Loucy (cell line): ENCODE results near the gene VSTM2L.

Experiments
- H2AFZ ChIP-seq: fragments of 200-600 bp; sonication (generic); 2 replicates; pipeline ENCODE4 v1.6.0; 2016; ENCODE audit warnings: antibody characterized with exemption, mild to moderate bottlenecking, low read length, moderate library complexity
- H3F3A ChIP-seq: fragments of 200-600 bp; 2 replicates; pipeline ENCODE4 v1.6.0; 2016; ENCODE audit warnings: antibody characterized with exemption, low read depth, mild to moderate bottlenecking
- H3K27me3 ChIP-seq: fragments of 200-600 bp; sonication (generic); 2 replicates; pipeline ENCODE4 v1.6.1; 2014; ENCODE audit warnings: low read length, mild to moderate bottlenecking; ENCODE audit not compliant: insufficient read depth, poor library complexity, severe bottlenecking
- H3K36me3 ChIP-seq: fragments of 200-600 bp; sonication (generic); 2 replicates; pipeline ENCODE4 v1.6.1; 2016; ENCODE audit warnings: low read length; ENCODE audit not compliant: insufficient read depth
- H3K4me1 ChIP-seq: fragments of 200-600 bp; sonication (generic); 2 replicates; pipeline ENCODE4 v1.5.1; 2014; ENCODE audit warnings: low read length, mild to moderate bottlenecking; ENCODE audit not compliant: insufficient read depth, poor library complexity, severe bottlenecking
- H3K4me2 ChIP-seq: fragments of 200-600 bp; sonication (generic); 2 replicates; pipeline ENCODE4 v1.6.0; 2014; ENCODE audit warnings: antibody characterized with exemption, low read length, low read depth, mild to moderate bottlenecking; ENCODE audit not compliant: poor library complexity, severe bottlenecking
- H3K4me3 ChIP-seq: fragments of 200-600 bp; sonication (generic); 2 replicates; pipeline ENCODE4 v1.5.1; 2014; ENCODE audit warnings: low read length, mild to moderate bottlenecking, mixed read lengths; ENCODE audit not compliant: poor library complexity, severe bottlenecking
- H3K79me2 ChIP-seq: fragments of 200-600 bp; sonication (generic); 2 replicates; pipeline ENCODE4 v1.6.1; 2014; ENCODE audit warnings: low read length; ENCODE audit not compliant: insufficient read depth
- H3K9ac ChIP-seq: fragments of 200-600 bp; sonication (generic); 2 replicates; pipeline ENCODE4 v1.6.0; 2014; ENCODE audit warnings: mild to moderate bottlenecking, low read depth, low read length, moderate library complexity; ENCODE audit not compliant: poor library complexity, severe bottlenecking
- H3K9me2 ChIP-seq: fragments of 200-600 bp; sonication (generic); replicated peaks from 2 replicates; pipeline ENCODE4 v1.6.1; 2016; ENCODE audit warnings: low read depth, low read length, mixed read lengths
- H3K9me3 ChIP-seq: fragments of 200-600 bp; sonication (generic); 2 replicates; pipeline ENCODE4 v1.6.1; 2014; ENCODE audit warnings: mild to moderate bottlenecking, antibody characterized with exemption, low read length, low read depth; ENCODE audit not compliant: insufficient read depth
- H4K20me1 ChIP-seq: fragments of 200-600 bp; sonication (generic); 2 replicates; pipeline ENCODE4 v1.6.0; 2014; ENCODE audit warnings: antibody characterized with exemption, low read length, mild to moderate bottlenecking; ENCODE audit not compliant: insufficient read depth, poor library complexity, severe bottlenecking
- CTCF ChIP-seq: fragments of 200-600 bp; sonication (generic); conservative IDR thresholded peaks from 2 replicates; pipeline ENCODE4 v1.5.1; 2014; ENCODE audit warnings: mild to moderate bottlenecking, antibody characterized with exemption, low read length
- EZH2phosphoT487 ChIP-seq: fragments of 200-600 bp; IDR thresholded peaks from 2 replicates; pipeline ENCODE4 v1.6.1; 2018; ENCODE audit warnings: antibody characterized with exemption, mild to moderate bottlenecking, moderate library complexity, borderline replicate concordance

Gene VSTM2L

DNA sequence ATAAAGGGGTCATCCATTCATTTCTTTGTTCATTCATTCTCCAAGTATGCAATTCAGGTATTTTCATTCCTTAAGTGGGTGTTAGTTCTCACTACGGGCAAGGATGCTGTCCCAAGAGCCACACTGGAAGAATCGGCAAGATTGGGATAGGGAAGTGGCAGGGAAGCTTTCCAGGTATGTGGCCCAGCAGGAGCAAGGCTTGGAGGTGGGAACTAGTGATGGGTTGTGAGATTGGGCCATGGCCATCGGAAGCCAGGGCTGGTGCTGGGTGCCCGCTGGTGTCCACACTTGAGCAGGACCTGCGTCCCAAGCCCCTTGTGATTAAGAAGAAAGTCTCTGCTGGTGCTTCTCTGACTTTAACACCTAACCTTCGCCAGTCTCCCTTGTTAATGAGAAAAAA is 15.1 kb downstream of the VSTM2L start:
- no peak overlapping the region for H3K4me3 ChIP-seq
- no peak overlapping the region for H3K4me2 ChIP-seq
- no peaks in the 10 kb centered on the region for H3K27me3 ChIP-seq
- no peaks in the 10 kb centered on the region for H3K79me2 ChIP-seq
- H3K9ac ChIP-seq, result no peak overlapping the region
- no peaks in the 10 kb centered on the region for H3K36me3 ChIP-seq
- H3K4me1 ChIP-seq, result no peaks in the 10 kb centered on the region
- no peaks in the 10 kb centered on the region for H4K20me1 ChIP-seq
- H2AFZ ChIP-seq, result no peak overlapping the region
- no peaks in the 10 kb centered on the region for H3K9me3 ChIP-seq
- TF ChIP-seq CTCF, result no peak
- TF ChIP-seq EZH2phosphoT487, result no peak
- no peaks in the 10 kb centered on the region for H3K9me2 ChIP-seq
- H3F3A ChIP-seq, result no peaks in the 10 kb centered on the region

DNA sequence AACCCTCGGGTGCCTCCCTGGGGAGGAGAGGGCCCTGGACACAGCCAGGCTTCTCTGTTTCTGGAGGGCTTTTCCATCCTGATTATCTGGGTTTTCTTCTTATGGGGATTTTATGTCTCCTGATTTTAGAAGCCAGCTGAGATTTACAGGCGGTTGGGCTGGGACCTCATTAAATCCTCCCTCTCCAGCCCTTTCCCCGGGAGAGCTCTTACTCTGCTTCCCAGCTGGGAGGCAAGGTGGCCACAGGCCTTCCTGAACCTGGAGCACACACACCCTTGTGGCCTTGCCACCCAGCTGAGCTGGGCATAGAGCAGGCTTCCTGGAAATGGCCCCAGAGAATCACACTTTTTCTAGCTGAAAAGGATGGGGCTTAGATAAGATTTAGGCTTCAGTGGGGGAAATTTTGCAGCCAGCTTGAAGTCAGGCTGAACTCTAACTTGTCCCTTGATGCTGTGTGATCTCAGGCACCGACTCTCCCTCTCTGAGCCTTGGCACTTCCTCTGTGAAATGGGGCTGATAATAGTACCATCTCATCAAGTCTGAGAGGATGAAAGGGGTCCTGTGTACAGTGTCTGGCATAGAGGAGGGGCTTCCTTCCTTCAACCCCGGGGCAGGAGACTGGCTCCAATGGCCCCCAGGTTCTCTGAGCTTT is 16.6 kb downstream of the VSTM2L start:
- no peak overlapping the region for H3K9ac ChIP-seq
- no peak overlapping the region for H2AFZ ChIP-seq
- no peaks in the 10 kb centered on the region for H3K79me2 ChIP-seq
- H3K36me3 ChIP-seq, result no peaks in the 10 kb centered on the region
- H3K9me3 ChIP-seq, result no peaks in the 10 kb centered on the region
- H3F3A ChIP-seq, result no peaks in the 10 kb centered on the region
- H3K4me1 ChIP-seq, result no peaks in the 10 kb centered on the region
- no peak overlapping the region for H3K4me2 ChIP-seq
- no peaks in the 10 kb centered on the region for H4K20me1 ChIP-seq
- H3K27me3 ChIP-seq, result no peaks in the 10 kb centered on the region
- TF ChIP-seq CTCF (no peak), EZH2phosphoT487 (no peak)
- H3K4me3 ChIP-seq, result no peak overlapping the region
- no peaks in the 10 kb centered on the region for H3K9me2 ChIP-seq

GRCh38 chr20:37920270-37920669 is 17.3 kb downstream of the VSTM2L start:
- TF ChIP-seq EZH2phosphoT487, result no peak
- no peak for TF ChIP-seq CTCF
- no peaks in the 10 kb centered on the region for H4K20me1 ChIP-seq
- H3K4me1 ChIP-seq, result no peaks in the 10 kb centered on the region
- H3K27me3 ChIP-seq, result no peaks in the 10 kb centered on the region
- H3K9me3 ChIP-seq, result no peaks in the 10 kb centered on the region
- no peaks in the 10 kb centered on the region for H3K79me2 ChIP-seq
- H3K9me2 ChIP-seq, result no peaks in the 10 kb centered on the region
- no peak overlapping the region for H3K9ac ChIP-seq
- no peaks in the 10 kb centered on the region for H3K36me3 ChIP-seq
- no peak overlapping the region for H3K4me2 ChIP-seq
- no peaks in the 10 kb centered on the region for H3F3A ChIP-seq
- no peak overlapping the region for H3K4me3 ChIP-seq
- no peak overlapping the region for H2AFZ ChIP-seq
